SIG-M5 treated with dmso at 0.1 percent for 504 hours (cell line): ENCODE results near the gene BRDT.

ENCODE experiments used
- DNase-seq: peaks from one replicate; lab custom pipeline; 2025; ENCODE audit not compliant: unreplicated experiment; lab: John Stamatoyannopoulos, UW

Gene BRDT

GRCh38 chr1:91949356-91949699 lies at the start of gene BRDT:
Gene BRDT (plus strand): TSS chr1:91949401. CDS start chr1:91962755, 13,354 bp downstream.
- no peak for DNase-seq

DNA sequence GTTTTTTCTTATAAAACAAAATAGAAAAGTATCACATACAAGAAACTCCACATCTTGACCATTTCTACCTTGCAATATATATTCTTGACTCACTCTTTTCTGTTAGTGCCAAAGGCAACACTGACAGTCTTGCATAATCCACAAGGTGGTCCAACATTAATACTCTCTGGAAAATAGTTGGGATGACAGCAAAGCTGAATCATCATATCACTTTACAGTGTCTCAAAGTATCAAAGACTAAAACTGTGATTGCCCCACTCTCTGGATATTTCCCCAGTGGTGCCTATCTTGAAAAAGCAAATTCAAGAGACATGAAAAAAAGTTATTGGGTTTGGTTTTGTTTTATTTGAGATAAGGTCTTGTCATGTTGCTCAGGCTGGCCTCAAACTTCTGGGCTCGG lies 48.6 kb upstream of the BRDT start:
- DNase-seq: no peak

- DNase-seq: no peak
Observed at GRCh38 chr1:91901231-91901630, 48.0 kb upstream of the BRDT start.

- no peak for DNase-seq
Observed at GRCh38 chr1:91912266-91912665, 36.9 kb upstream of the BRDT start.

GRCh38 chr1:91913018-91913417 lies 36.2 kb upstream of the BRDT start:
- no peak for DNase-seq

GRCh38 chr1:91916046-91916445 lies 33.2 kb upstream of the BRDT start:
- no peak for DNase-seq

DNA sequence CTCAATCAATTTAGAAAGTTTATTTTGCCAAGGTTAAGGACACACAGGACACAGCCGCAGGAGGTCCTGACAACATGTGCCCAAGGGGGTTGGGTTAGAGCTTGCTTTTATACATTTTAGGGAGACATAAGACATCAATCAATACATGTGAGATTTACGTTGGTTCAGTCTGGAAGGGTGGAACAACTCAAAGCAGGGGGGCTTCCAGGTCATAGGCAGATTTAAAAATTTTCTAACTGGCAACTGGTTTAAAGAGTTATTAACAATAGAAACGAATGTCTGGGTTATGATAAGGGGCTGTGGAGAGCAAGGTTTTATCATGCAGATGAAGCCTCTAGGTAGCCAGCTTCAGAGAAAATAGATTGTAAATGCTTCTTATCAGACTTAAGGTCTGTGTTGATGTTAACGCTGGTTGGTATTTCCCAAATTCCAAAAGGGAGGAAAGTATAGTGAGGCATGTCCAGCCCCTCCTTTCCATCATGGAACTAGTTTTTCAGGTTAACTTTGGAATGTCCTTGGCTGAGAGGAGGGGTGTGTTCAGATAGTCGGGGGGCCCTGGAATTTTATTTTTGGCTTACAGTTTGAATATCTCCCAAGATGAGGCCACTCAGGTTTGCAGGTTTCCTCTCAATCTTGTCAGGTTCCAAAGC lies 32.3 kb upstream of the BRDT start:
- DNase-seq: no peak

DNA sequence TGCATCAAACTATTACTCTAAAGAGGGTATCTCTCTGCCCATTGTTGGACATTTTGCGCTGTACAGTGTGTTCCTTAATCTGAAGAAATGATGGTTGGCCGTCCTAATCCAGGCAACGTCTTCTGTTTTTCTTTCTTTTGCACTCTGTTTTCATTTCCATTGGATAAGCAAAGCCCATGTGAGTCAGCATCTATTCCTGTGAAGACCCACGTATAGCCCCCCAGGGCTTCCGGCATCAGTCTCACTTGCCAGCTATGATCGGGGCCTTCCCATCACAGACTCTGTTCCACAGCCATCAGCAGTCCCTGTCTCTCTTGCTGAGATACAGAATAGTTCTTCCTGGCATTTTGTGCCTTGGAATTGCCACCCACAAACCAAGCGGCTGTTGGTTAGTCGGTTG lies 29.2 kb upstream of the BRDT start:
- no peak for DNase-seq

DNA sequence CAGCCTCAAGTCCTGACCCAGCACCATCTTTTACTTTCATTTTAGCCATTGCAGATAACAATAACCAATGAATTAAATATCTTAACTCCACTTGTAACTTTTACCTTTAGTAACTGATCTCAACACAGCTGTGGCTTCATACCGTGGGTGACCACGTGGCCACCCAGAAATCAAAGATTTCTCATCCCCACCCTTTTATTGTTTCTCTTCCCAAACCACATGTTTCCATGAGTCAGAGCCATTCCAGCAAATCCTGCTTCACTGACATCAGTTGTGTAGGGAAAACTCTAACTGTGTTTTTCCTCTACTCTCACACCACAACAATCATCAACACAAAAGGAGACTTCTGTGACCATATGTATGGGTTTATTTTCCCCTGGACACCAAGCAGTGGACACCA lies 25.1 kb upstream of the BRDT start:
- DNase-seq: no peak

DNA sequence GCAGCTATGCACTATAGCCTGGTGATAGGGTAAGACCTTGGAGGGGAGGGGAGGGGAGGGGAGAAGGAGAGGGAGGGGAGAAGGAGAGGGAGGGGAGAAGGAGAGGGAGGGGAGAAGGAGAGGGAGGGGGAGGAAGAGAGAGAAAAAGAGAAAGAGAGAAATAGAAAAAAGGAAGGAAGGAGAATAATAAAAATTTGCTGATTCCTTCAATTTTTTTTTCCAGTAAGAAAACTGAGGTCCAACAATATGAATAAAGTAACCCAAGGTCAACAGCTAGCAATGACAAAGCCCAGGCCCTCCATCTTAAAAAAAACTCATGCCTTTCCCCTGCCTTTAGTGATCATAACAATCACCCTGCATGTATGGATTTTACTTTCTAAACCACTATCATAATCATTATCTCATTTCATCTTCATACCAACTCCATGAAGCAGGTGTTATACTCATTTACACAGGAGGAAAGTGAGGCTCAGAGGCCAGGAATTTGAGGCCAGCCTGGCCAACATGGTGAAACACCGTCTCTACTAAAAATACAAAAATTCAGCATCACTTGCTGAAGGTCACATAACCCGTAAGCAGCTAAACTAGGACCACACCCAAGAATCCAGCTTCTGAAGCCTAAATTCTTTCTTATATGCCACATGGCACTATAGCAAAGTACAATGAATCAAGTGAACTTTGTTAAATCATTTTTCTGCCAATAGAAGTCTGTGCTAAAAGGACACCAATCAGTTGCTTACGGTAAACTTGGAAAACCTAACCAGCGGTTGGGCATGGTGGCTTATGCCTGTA lies 23.4 kb upstream of the BRDT start:
- no peak for DNase-seq

GRCh38 chr1:91928026-91928425 lies 21.2 kb upstream of the BRDT start:
- no peak for DNase-seq

DNA sequence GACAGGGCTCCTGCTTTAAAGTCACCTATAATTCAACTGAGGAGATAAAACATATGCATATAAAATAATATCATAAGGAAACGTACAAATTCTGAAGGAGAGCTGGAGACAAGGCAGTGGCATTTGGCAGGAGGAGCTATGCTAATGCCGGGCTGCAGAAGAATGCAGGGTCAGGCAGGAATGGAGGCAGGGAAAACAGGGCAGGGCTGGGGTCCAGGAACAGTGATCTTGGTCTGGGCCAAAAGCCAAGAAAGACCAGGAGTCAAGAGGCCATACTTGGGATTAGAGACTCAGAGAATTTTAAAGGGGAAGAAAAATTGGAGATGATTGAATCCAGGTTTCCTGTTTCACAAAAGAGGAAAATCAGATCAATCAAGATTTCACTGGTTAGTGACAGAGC lies 20.0 kb upstream of the BRDT start:
- DNase-seq: no peak

DNA sequence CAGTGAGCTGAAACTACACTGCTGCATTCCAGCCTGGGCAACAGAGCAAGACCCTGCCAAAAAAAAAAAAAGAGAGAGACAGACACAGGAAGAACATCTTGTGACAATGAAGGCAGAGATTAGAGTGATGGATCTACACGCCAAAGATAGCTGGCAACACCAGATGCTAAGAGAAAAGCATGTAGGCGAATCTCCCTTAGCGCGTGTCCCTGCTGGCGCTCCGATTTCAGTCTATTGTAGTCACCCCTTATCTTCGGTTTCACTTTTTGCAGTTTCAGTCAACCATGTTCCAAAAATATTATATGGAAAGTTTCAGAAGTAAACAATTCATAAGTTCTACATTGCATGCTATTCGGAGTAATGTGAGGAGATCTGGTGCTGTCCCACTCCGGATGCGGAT lies 11.6 kb upstream of the BRDT start:
- DNase-seq: no peak

DNA sequence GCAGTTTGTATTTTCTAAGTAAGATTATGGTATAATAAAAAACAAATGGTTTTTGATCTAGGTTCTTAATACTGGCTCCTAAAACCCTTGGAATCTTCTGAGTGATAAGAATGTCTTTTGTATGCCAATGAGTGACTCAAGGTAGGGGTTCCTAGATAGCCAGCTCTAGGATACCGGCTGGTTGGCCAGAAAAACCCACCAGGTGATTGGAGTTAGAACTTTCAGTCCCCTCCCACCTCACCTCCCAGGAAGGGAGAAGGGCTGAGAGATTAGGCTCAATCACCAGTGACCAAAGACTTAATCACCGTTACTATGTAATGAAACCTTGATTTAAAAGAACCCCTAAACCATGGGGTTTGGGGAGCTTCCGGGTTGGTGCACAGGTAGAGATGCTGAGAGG lies 8.7 kb upstream of the BRDT start:
- no peak for DNase-seq

GRCh38 chr1:91944087-91944486 lies 5.1 kb upstream of the BRDT start:
- DNase-seq: no peak

GRCh38 chr1:91948097-91948496 lies 1.1 kb upstream of the BRDT start:
- DNase-seq: no peak

- no peak for DNase-seq
Observed at GRCh38 chr1:91948501-91949355, 473 bp upstream of the BRDT start.

DNA sequence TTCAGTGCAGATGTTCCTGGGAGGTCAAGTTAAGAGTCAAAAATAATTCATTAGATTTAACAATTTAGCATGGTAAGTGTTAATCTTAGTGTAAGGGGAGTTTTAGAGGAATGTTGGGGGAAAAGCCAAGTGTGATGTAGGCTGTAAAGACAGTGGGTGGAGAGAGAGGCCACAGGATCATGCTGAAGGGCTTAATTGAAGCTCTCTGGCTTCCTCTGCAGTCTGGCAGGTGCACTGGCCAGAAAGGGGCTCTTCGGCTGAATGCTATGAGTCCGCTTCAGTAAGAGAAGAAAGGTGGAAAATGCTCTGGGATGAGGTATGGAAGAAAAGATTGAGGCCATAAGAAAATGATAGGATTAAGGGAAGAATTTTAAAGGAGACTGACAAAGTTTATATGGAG lies 3.0 kb downstream of the BRDT start:
- no peak for DNase-seq

- DNase-seq: no peak
Observed at GRCh38 chr1:91958926-91959325, 9.7 kb downstream of the BRDT start.

DNA sequence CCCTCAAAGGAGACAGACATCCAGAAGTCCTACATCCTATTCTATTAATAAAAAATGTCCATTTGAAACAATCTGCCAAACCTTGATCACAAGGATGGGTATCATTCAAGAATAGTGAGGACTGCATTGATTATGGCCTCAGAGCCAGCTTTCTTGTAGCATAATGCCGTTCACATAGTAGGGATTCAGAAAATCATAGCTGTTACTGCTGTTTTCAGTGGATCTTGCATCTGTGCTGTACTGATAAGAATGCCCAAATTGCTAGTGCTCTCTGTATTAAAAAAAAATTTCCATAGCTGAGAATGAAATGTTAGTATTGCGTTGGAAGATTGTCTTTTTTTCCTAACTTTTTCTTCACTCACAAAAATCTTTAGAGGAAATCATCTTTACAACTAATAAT lies 19.1 kb downstream of the BRDT start:
- DNase-seq: no peak

DNA sequence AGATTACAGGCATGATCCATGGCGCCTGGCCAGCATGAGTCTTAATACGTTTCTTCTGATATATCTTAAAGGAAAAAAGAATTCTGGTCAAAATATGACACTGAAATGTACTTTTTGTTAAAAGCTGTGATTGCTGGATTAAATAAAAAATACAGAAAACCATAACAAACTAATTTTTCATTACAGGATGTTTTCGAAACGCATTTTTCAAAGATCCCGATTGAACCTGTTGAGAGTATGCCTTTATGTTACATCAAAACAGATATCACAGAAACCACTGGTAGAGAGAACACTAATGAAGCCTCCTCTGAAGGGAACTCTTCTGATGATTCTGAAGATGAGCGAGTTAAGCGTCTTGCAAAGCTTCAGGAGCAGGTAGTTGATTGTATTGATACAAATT lies 30.2 kb downstream of the BRDT start:
- DNase-seq: no peak

- no peak for DNase-seq
Observed at GRCh38 chr1:91980663-91981062, 31.5 kb downstream of the BRDT start.
